GM18519 (cell line): ENCODE measurements around the gene ERVMER34-1.

ENCODE experiments used
- ATAC-seq: cut with Tn5 transposase; IDR thresholded peaks from one replicate; pipeline ENCODE4 v1.9.1; 2021; ENCODE audit warnings: mild to moderate bottlenecking, moderate library complexity; ENCODE audit not compliant: unreplicated experiment, low FRiP score

The ERVMER34-1 gene

GRCh38 chr4:52750819-52751486, at the start of gene ERVMER34-1:
Gene ERVMER34-1 (minus strand): TSS chr4:52751425. CDS start chr4:52745520, 5,905 bp downstream.
- ATAC-seq, result no peak

- no peak for ATAC-seq
Measured at GRCh38 chr4:52799813-52800212, 48.6 kb upstream of the ERVMER34-1 start.

GRCh38 chr4:52795533-52795932, 44.3 kb upstream of the ERVMER34-1 start:
- no peak for ATAC-seq

GRCh38 chr4:52791936-52792335, 40.7 kb upstream of the ERVMER34-1 start:
- ATAC-seq, result no peak

GRCh38 chr4:52789774-52790173, 38.5 kb upstream of the ERVMER34-1 start:
- ATAC-seq, result no peak

- no peak for ATAC-seq
Measured at GRCh38 chr4:52788806-52789205, 37.6 kb upstream of the ERVMER34-1 start.

- no peak for ATAC-seq
Measured at GRCh38 chr4:52783069-52783468, 31.8 kb upstream of the ERVMER34-1 start.

- peak; percentile 65 for ATAC-seq
Measured at GRCh38 chr4:52780617-52781354, 29.6 kb upstream of the ERVMER34-1 start.

GRCh38 chr4:52780206-52780605, 29.0 kb upstream of the ERVMER34-1 start:
- no peak for ATAC-seq

GRCh38 chr4:52760256-52760655, 9.0 kb upstream of the ERVMER34-1 start:
- ATAC-seq, result no peak

- no peak for ATAC-seq
Measured at GRCh38 chr4:52755426-52755825, 4.2 kb upstream of the ERVMER34-1 start.

- no peak for ATAC-seq
Measured at GRCh38 chr4:52752936-52753335, 1.7 kb upstream of the ERVMER34-1 start.

- no peak for ATAC-seq
Measured at GRCh38 chr4:52751487-52751911, 274 bp upstream of the ERVMER34-1 start.

- no peak for ATAC-seq
Measured at GRCh38 chr4:52750213-52750612, 1.0 kb downstream of the ERVMER34-1 start.

- ATAC-seq, result no peak
Measured at GRCh38 chr4:52748432-52748831, 2.8 kb downstream of the ERVMER34-1 start.

GRCh38 chr4:52744588-52744987, 6.6 kb downstream of the ERVMER34-1 start:
- no peak for ATAC-seq

- no peak for ATAC-seq
Measured at GRCh38 chr4:52743444-52744019, 7.7 kb downstream of the ERVMER34-1 start.

- no peak for ATAC-seq
Measured at GRCh38 chr4:52729586-52729985, 21.6 kb downstream of the ERVMER34-1 start.

GRCh38 chr4:52728691-52729240, 22.5 kb downstream of the ERVMER34-1 start:
- ATAC-seq, result no peak

- no peak for ATAC-seq
Measured at GRCh38 chr4:52726826-52727580, 24.2 kb downstream of the ERVMER34-1 start.
